Chondrocyte (in vitro differentiated cells): ENCODE data around the gene TPP2. TPM values are rescaled to one million over a fixed set of nuclear protein-coding genes. Genes with fewer than 3 reads are reported as not detected.

Experiments used
- DNase-seq: peaks from one replicate; pipeline ENCODE4 v3.0.0; 2021; ENCODE audit warnings: mixed read lengths, low spot score
- H3K27ac Mint-ChIP-seq: one replicate; pipeline ENCODE4 v1.8.0; 2021; ENCODE audit warnings: mild to moderate bottlenecking, moderate library complexity, mixed read lengths; ENCODE audit not compliant: unreplicated experiment
- H3K27me3 Mint-ChIP-seq: 2 replicates; pipeline ENCODE4 v1.8.0; 2021; ENCODE audit warnings: low read depth, mixed read lengths
- H3K36me3 Mint-ChIP-seq: 2 replicates; pipeline ENCODE4 v1.8.0; 2021; ENCODE audit warnings: low read depth, mixed read lengths
- H3K4me1 Mint-ChIP-seq: 2 replicates; pipeline ENCODE4 v1.8.0; 2021; ENCODE audit warnings: low read depth, mild to moderate bottlenecking, mixed read lengths
- H3K4me3 Mint-ChIP-seq: one replicate; pipeline ENCODE4 v1.8.0; 2021; ENCODE audit warnings: mild to moderate bottlenecking, moderate library complexity, mixed read lengths; ENCODE audit not compliant: unreplicated experiment
- H3K9me3 Mint-ChIP-seq: 2 replicates; pipeline ENCODE4 v1.8.0; 2021; ENCODE audit warnings: low read depth, mixed read lengths
- total RNA-seq: library from RNA; stranded (reverse); gene quantifications from 3 replicates; pipeline ENCODE4 v1.2.1, GENCODE V29; 2021
- TF ChIP-seq, protein P1 (sequence below): fragments of 200-600 bp; sonication (generic); IDR thresholded peaks from 2 replicates; pipeline ENCODE4 v1.5.0; 2021; ENCODE audit warnings: antibody characterized with exemption, mild to moderate bottlenecking, moderate library complexity

The TPP2 gene
- total RNA-seq, 1 donor from 2014 or later: 27.8 TPM

DNA sequence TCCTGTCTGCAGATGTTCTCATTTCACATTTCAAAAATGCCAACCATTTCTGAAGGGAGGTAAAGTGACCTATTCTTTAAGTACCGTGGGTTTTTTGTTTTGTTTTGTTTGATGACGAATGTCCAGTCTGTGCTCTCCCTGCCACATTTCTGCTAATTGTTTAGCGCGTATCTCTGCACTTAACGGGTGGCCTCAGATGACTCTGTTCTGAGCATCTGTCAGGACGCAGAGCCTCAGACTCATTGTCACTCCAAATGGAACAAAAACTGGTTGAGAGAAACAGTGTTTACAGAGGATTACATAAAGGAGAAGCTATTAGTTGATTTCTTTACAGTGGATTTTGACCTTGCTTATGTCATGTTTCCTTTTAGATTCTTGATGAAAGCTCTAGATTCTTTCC is 23.7 kb downstream of the TPP2 start:
- peaks cover 17% of the 10 kb centered on the region for H3K36me3 Mint-ChIP-seq
- no peaks in the 10 kb centered on the region for H3K27me3 Mint-ChIP-seq
- no peaks in the 10 kb centered on the region for H3K9me3 Mint-ChIP-seq
- no peak overlapping the region for H3K27ac Mint-ChIP-seq
- TF ChIP-seq, protein P1, sequence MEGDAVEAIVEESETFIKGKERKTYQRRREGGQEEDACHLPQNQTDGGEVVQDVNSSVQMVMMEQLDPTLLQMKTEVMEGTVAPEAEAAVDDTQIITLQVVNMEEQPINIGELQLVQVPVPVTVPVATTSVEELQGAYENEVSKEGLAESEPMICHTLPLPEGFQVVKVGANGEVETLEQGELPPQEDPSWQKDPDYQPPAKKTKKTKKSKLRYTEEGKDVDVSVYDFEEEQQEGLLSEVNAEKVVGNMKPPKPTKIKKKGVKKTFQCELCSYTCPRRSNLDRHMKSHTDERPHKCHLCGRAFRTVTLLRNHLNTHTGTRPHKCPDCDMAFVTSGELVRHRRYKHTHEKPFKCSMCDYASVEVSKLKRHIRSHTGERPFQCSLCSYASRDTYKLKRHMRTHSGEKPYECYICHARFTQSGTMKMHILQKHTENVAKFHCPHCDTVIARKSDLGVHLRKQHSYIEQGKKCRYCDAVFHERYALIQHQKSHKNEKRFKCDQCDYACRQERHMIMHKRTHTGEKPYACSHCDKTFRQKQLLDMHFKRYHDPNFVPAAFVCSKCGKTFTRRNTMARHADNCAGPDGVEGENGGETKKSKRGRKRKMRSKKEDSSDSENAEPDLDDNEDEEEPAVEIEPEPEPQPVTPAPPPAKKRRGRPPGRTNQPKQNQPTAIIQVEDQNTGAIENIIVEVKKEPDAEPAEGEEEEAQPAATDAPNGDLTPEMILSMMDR: no peak
- DNase-seq: no peak
- no peak overlapping the region for H3K4me3 Mint-ChIP-seq
- H3K4me1 Mint-ChIP-seq: no peaks in the 10 kb centered on the region

DNA sequence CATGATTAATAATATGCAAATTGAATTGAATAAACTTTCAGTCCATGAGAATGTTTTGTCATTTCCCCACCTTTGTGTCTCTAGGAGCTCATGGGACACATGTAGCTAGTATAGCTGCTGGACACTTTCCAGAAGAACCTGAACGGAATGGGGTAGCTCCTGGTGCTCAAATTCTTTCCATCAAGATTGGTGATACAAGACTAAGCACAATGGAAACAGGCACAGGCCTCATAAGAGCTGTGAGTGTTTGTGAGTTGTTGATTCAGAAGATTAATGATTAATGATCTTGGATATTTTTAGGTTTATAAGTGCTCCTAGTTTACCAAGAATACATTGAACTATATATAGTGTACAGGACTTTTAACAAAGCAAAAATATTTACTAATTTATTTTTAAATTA is 30.1 kb downstream of the TPP2 start:
- Mint-ChIP-seq H3K9me3 (no peaks in the 10 kb centered on the region), H3K27ac (no peak overlapping the region), H3K4me3 (no peak overlapping the region), H3K4me1 (no peaks in the 10 kb centered on the region), H3K27me3 (no peaks in the 10 kb centered on the region), H3K36me3 (peaks cover 19% of the 10 kb centered on the region)
- no peak for DNase-seq
- TF ChIP-seq, protein P1: no peak

DNA sequence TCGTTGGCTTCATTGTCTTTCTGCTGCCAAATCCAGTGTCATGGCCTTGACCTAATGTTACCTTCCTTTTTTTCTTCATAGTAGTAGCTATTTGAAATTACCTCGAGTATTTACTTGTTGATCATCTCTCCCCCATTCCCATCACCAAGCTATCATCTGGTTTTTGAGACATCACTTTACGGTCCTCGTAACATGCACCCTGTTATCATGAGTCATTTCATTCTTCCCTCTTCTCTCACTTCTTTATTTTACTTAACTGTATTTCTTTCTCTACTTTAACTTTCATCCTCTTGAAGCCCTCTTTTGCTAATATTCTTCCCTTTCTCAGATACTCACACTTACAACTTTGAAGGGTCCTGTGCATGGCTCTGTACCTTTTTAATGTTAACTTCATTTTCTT is 31.8 kb downstream of the TPP2 start:
- peaks cover 19% of the 10 kb centered on the region for H3K36me3 Mint-ChIP-seq
- no peak for DNase-seq
- TF ChIP-seq, protein P1: no peak
- H3K9me3 Mint-ChIP-seq: no peaks in the 10 kb centered on the region
- H3K27ac Mint-ChIP-seq: no peak overlapping the region
- H3K4me1 Mint-ChIP-seq: no peaks in the 10 kb centered on the region
- H3K4me3 Mint-ChIP-seq: no peak overlapping the region
- no peaks in the 10 kb centered on the region for H3K27me3 Mint-ChIP-seq

DNA sequence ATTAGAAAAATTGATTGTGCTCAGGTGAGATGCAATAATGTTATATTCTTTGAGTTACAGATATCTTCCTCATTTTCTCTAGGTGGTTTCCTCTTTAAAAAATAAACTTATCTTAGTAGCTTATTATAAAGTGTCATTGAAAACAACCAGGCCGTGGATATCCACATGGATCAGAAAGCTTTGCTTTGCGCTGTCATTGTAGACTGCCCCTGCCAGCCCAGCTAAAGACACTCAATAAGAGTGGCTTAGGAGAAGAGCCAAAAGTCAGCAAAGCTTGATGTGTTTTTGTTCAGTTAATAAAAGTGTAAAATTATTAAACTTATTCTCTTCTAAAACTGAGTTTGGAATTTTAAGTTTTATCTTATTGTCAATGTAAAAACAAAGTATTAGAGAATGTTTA is 34.4 kb downstream of the TPP2 start:
- no peak for DNase-seq
- Mint-ChIP-seq H3K36me3 (peaks cover 29% of the 10 kb centered on the region), H3K4me1 (no peaks in the 10 kb centered on the region), H3K27ac (no peak overlapping the region), H3K9me3 (no peaks in the 10 kb centered on the region), H3K27me3 (no peaks in the 10 kb centered on the region), H3K4me3 (no peak overlapping the region)
- TF ChIP-seq, protein P1: no peak

DNA sequence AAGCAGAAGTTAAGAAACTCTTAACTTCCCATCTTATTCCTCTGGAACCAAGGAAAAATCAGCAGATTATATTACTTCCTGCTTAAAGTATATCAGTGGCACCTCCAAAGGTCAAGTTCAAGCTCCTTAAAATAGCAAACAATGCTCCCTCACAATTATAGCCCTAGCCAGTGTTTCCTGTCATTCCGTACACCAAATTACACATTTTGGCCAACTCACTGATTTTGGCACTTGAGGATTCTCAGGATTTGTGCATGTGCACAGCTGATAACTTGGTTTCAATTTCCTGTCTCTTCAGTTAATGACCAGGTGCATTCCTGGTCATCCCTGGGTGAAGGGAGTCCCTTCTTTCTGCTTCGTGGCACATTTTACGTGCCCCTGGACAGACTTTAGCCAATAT is 42.0 kb downstream of the TPP2 start:
- no peak overlapping the region for H3K27ac Mint-ChIP-seq
- no peaks in the 10 kb centered on the region for H3K9me3 Mint-ChIP-seq
- DNase-seq: no peak
- H3K36me3 Mint-ChIP-seq: peaks cover 33% of the 10 kb centered on the region
- H3K4me1 Mint-ChIP-seq: no peaks in the 10 kb centered on the region
- TF ChIP-seq, protein P1: no peak
- H3K4me3 Mint-ChIP-seq: no peak overlapping the region
- no peaks in the 10 kb centered on the region for H3K27me3 Mint-ChIP-seq
